WERI-Rb-1 (cell line): Measurements from ENCODE around the gene COL28A1.

Experiments used
- DNase-seq: peaks from one replicate; pipeline ENCODE4 v3.0.0-alpha.2; 2020
- H3K27ac ChIP-seq: fragments of 250-450 bp; sonication (Bioruptor Pico); 2 replicates; pipeline ENCODE4 v1.5.1; 2020; ENCODE audit warnings: mild to moderate bottlenecking, moderate library complexity
- H3K27me3 ChIP-seq: fragments of 250-450 bp; sonication (Bioruptor Pico); 2 replicates; pipeline ENCODE4 v1.5.1; 2021; ENCODE audit warnings: mild to moderate bottlenecking, low read depth, moderate library complexity; ENCODE audit not compliant: insufficient read depth, severe bottlenecking
- H3K36me3 ChIP-seq: fragments of 250-450 bp; sonication (Bioruptor Pico); 2 replicates; pipeline ENCODE4 v1.5.1; 2020; ENCODE audit warnings: mild to moderate bottlenecking, moderate library complexity
- H3K4me3 ChIP-seq: 2 replicates; pipeline ENCODE4 v1.5.1; 2011; ENCODE audit warnings: low read depth, mild to moderate bottlenecking, control low read depth, low read length
- H3K9me3 ChIP-seq: fragments of 250-450 bp; sonication (Bioruptor Pico); 2 replicates; pipeline ENCODE4 v1.5.1; 2021; ENCODE audit warnings: mild to moderate bottlenecking, moderate library complexity; ENCODE audit not compliant: severe bottlenecking
- TF ChIP-seq, protein P1 (sequence below): IDR thresholded peaks from 2 replicates; pipeline ENCODE4 v1.5.1; 2011; ENCODE audit warnings: low read depth, mild to moderate bottlenecking, control low read depth, inconsistent platforms, low read length

Gene COL28A1

DNA sequence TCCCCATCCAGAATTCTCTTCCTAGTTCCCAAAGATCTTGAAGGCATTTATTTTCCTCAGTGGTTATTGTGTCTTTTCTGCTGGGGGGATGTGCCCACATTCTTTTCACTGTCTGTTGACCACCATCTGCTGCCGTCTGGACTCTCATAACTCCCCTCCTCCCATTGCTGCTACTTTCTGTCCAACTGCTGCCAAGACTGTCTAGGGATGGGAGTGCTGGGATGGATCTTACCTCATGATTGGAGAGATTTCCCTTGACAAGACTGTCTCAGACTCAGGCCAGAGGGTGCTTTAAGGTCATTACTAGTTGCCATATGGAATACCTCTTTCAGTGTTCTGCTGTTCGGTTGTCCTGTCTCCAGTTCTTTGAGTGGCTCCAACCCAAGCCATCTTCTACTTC, 211.8 kb downstream of the COL28A1 start:
- H3K4me3 ChIP-seq: peak overlapping the region; percentile 34
- H3K27me3 ChIP-seq: no peaks in the 10 kb centered on the region
- peak overlapping the region; percentile 93 for H3K27ac ChIP-seq
- TF ChIP-seq, protein P1, sequence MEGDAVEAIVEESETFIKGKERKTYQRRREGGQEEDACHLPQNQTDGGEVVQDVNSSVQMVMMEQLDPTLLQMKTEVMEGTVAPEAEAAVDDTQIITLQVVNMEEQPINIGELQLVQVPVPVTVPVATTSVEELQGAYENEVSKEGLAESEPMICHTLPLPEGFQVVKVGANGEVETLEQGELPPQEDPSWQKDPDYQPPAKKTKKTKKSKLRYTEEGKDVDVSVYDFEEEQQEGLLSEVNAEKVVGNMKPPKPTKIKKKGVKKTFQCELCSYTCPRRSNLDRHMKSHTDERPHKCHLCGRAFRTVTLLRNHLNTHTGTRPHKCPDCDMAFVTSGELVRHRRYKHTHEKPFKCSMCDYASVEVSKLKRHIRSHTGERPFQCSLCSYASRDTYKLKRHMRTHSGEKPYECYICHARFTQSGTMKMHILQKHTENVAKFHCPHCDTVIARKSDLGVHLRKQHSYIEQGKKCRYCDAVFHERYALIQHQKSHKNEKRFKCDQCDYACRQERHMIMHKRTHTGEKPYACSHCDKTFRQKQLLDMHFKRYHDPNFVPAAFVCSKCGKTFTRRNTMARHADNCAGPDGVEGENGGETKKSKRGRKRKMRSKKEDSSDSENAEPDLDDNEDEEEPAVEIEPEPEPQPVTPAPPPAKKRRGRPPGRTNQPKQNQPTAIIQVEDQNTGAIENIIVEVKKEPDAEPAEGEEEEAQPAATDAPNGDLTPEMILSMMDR: no peak
- H3K9me3 ChIP-seq: no peaks in the 10 kb centered on the region
- H3K36me3 ChIP-seq: no peaks in the 10 kb centered on the region
- DNase-seq: peak; percentile 92

DNA sequence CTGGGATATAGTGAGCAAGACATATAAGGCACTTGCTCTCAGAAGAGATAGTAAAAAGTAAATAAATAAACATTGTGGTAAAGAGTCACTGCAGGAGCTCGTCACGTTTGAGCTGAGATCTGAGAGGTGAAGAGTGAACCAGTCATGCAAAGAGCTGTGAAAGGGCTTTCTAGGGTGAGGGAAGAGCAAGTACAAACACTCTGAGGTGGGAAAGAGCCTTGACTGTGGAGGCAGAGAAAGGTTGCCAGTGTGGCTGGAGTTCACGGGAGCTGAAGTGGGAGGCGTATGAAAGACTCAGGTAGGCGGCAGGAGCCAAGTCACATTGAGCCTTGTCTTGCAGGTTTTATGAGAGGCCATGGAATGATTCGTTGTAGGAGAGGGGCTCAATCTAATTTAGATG, 212.3 kb downstream of the COL28A1 start:
- H3K4me3 ChIP-seq: no peak overlapping the region
- TF ChIP-seq, protein P1: no peak
- DNase-seq: no peak
- no peaks in the 10 kb centered on the region for H3K9me3 ChIP-seq
- H3K36me3 ChIP-seq: no peaks in the 10 kb centered on the region
- H3K27ac ChIP-seq: peak overlapping the region; percentile 93
- no peaks in the 10 kb centered on the region for H3K27me3 ChIP-seq

DNA sequence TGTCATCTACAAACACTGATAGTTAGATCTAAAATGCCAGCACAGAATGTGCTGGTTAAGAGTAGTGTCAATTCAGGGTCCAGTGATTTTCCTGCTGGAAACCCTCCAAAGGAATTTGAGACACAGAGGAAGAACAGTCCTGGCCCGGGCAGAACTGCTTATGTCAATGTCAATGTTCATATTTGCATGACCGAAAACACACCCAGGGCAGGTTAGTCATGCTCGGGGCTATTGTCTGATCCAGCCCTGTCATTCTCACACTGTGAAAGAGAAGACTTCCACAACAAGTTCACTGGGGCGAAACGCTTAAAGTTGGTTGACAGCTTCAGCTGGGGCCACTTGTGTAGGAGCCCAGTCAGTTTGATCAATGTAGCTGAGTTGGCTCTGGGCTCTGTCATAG, 214.0 kb downstream of the COL28A1 start:
- H3K36me3 ChIP-seq: no peaks in the 10 kb centered on the region
- no peak for DNase-seq
- TF ChIP-seq, protein P1: no peak
- peak overlapping the region; percentile 93 for H3K27ac ChIP-seq
- no peak overlapping the region for H3K4me3 ChIP-seq
- H3K9me3 ChIP-seq: no peaks in the 10 kb centered on the region
- no peaks in the 10 kb centered on the region for H3K27me3 ChIP-seq

DNA sequence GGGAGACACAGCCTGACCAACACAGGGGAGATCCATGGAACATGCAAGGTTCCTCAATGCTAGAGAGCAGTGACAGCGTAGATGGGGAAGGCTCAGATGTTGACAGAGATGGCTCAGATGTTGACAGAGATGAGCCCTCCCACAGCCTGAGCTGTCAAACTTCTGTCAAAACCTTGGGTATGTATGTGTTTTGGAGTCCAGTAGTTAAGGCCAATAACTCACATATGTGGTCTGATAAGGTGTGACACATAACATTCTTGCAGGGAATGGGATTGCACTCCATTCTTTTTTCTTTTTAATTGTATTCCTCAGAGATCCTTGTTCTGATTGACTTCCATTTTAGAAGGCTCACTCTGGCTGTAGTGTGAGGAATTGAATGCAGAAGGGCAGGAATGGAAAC, 217.1 kb downstream of the COL28A1 start:
- DNase-seq: no peak
- H3K36me3 ChIP-seq: no peaks in the 10 kb centered on the region
- H3K4me3 ChIP-seq: no peak overlapping the region
- no peak overlapping the region for H3K27ac ChIP-seq
- TF ChIP-seq, protein P1: no peak
- H3K27me3 ChIP-seq: no peaks in the 10 kb centered on the region
- H3K9me3 ChIP-seq: no peaks in the 10 kb centered on the region

DNA sequence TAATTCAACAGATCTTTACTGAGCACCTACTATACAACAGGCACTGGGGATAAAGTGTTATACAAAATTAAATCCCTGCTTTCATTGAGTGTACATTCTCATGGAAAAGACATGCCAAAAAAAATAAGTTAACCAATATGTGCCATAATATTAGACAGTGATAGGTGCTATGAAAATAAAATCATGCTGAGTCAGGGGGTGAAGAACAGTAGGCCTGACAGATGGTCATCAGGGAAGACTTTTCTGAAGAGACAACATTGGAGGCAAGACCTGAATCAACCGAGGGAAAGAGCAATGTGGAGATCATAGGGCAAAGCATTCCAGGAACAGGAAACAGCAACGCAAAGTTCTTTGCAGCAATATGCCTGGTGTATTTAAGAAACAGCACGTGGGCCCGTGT, 217.8 kb downstream of the COL28A1 start:
- no peaks in the 10 kb centered on the region for H3K27me3 ChIP-seq
- no peaks in the 10 kb centered on the region for H3K36me3 ChIP-seq
- H3K27ac ChIP-seq: no peak overlapping the region
- H3K4me3 ChIP-seq: no peak overlapping the region
- no peak for DNase-seq
- no peaks in the 10 kb centered on the region for H3K9me3 ChIP-seq
- TF ChIP-seq, protein P1: no peak

DNA sequence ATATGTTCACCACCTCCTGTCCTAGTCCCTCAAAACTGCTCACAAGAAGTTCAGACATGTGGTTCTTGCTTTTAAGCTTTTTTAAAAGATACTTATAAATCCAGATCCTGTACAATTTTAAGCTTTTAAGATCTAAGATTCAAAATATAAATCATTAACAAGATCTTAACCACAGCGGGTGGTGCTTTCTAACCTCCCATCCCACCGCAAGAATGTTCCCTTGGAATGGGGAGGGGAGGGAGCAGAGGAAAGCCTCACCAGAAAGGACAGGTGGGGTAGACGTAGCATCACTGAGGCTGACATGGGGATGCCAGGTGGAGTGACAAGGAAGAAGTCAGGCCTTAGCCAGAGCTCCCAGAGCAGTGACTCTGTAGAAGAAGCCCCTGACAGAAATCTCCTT, 219.8 kb downstream of the COL28A1 start:
- Histone ChIP-seq H3K36me3 (no peaks in the 10 kb centered on the region), H3K4me3 (no peak overlapping the region), H3K27ac (no peak overlapping the region), H3K27me3 (no peaks in the 10 kb centered on the region), H3K9me3 (no peaks in the 10 kb centered on the region)
- no peak for DNase-seq
- TF ChIP-seq, protein P1: no peak
